Smooth muscle cell of the brain vasculature (primary cell): ENCODE data around the gene SECISBP2L.

ENCODE experiments used
- DNase-seq: peaks from one replicate; pipeline ENCODE4 v3.0.0-alpha.2; 2012; ENCODE audit warnings: low read depth, low spot score

SECISBP2L gene

DNA sequence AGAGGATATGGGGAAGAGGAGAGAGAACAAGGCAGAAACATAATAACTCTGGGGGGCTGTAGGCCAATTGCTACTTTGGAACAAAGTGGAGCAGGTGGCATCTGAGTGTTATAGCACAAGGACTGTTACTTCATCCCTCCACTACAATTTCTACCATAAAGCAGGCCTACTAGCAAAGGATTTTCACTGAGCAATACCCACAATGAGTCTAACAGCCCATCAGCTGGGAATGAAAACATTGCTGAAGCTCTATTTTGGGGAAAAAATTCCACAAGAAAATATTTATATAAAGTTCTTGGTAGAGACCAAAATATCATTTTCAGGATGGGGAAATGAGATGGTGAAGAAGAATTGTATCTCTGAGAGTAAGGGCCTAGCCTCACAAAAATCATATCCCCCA, 78.9 kb downstream of the SECISBP2L start:
- no peak for DNase-seq

DNA sequence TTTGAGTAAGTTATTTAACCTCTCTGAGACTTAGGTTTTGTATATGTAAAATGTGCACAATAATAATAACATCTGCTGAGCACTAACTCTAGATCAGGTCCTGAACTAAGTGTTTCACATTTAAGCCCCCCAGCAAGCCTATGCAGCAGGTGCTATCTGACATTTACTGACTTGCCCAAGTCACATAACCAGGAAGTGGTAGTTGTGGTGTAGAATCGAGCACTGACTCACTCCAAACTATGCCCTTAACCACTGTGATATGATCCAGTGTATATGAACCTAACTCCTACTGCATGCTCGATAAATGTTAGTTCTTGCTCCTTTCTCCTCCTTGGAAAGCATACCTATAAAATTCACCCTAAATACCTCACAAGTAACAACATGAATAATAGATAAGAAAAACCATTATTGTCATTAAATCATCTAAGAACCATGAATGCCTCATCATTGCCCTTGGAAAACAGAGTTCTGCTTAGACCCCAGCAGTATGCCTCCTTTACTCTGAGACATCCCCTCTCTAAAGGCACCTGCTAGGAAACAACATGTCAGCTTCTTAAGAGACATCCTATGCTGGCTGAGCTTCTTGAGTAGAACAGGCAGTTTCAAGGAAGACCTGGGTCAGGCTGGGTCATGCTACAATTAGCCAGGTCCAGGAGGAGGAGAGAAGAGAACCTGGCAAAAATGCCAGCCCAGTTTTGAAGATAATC, 79.5 kb downstream of the SECISBP2L start:
- no peak for DNase-seq

DNA sequence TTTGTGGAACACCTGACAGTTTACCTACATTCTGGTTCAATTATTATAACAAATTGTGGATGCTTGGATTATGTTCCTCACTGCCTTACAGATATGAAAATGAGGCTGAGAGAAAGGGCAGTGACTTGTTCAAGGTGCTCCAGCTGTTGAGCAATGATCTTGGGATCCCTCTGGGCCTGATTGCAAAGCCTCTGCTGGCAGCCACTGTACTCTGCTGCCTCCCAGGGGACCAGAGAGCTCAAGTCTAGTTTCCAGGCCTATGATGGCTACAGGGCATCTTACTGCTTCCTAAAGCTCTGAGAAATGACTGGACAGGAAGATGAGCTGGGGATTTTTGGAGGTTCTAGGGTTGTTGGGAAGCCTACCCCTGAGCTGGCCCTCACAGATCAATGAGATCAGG, 80.3 kb downstream of the SECISBP2L start:
- no peak for DNase-seq

DNA sequence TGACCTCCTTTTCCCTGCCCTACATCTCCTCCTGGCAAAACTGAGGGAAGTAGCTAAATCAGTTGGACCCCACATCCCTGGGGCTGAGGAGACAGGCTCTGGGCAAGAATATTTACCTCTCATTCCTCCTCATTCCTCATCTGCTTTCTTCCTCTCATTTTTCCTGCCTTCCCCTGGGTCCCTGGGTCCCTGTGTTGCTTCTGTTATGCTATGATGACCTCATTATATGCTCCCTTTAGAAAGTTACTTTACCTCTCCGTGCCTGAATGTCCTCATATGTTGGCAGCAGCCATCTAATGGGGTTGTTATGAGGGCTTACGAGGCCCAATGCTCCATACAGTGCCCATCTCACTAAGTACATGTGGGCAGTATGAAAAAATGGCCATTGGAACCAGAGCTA, 81.3 kb downstream of the SECISBP2L start:
- no peak for DNase-seq

DNA sequence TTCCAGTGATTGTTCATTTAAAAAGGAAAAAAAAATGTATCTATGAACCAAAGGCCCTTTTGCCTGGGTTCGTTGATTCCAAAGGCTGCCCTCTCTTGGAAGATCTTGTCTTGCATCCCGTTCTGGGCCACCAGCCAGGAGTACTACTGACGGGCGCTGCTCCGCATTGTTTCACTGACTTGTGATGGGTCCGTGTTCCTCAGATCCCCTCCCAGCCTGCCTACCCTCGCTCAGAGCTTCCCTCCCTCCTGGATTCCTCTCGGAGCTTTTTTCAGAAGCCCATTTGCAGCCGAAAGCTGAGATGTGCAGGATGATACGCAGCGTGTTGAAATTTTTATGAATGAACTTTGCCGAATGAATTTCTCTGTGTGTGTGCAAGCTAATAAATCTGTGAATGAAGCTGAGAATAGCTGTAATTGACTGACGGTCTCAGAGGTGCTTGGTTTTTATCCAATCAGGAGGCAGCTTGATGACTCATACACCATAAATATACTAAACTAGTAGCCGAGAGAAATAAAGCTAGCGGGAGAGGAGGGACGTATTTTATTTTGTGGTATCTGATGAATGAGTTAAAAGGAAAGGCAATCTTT, 82.6 kb downstream of the SECISBP2L start, which contains the start of gene SHC4:
TSS of gene SHC4 (minus strand) at position 396 of the 590 bp plus-strand sequence. CDS start 904 bp downstream, outside the sequence.
- peak; percentile 53 for DNase-seq

DNA sequence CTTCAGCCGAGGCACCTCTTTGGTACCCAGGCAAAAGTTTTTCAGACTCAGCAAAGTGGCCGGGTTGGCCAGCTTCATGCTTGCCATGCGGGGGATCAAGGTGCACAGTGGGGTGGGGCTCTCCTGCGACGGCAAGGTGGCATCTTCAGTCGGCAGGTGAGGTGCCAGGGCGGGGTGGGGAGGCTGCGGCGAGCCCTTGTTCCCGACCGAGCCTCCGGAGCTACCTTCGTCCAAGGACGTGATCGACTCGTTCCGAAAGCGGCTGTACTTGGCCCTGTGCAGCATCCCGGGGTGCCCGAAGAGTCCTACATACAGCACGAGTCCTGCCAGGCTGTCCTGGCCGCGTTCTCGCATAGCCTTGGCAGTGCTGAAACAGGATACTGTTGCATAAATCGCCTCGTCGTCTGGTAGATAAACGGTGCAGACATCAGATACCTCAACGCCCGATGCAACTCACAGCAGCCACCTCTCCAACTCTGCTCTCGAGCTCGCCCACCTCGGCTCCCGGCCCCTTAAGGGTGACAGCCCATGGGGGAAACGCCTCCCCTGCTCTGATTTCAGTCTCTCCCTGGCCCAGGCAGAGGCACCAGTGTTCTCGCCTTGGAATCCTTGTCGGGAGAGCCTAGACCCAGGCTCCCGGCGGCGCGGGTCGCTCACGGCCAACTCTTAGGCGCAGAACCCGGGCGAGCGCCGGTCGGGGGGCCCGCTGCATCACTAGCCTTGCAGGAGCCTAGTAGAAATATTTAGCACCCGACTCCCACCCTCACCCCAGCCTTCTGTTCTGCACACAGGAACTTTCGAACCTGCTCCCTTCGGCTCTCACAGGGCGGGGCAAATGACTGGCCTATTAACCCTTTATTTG, 83.4 kb downstream of the SECISBP2L start:
- no peak for DNase-seq

DNA sequence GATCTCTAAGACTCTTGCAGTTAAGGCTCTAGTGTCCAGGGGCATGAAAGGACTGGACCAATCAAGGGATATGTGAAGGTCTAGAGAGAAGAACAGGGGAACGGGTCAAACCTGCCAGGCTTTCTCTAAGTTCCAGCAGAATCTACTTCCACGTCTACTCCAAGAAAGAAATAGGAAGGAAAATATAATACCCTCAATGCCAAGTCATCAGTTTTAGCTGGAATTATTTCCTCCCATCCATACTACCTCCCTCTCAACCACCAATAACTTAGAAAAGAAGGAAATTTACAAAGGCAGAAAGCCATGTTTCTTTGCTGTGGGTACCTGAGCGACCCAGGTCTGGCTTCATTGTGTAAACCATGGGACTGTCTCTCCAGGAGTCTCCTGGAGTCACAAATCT, 90.3 kb downstream of the SECISBP2L start:
- DNase-seq = no peak

DNA sequence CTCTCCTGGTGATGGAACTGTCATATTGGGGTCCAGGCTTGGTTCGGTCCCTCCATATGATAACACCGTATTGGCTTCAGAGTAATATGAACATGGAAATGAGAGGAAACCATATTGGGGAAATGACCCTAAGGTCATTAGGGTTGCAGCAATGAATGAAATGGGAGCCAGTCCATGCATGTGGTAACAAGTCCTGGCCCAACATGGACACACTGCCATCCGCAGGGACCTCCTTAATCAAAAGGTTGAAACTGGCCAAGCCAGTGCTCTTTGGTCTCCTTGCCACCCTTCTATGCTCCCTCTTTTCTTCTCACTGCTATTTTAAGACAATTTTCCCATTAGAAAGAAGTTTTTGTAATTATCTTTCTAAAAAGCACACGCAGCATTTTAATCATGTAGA, 90.9 kb downstream of the SECISBP2L start:
- no peak for DNase-seq

DNA sequence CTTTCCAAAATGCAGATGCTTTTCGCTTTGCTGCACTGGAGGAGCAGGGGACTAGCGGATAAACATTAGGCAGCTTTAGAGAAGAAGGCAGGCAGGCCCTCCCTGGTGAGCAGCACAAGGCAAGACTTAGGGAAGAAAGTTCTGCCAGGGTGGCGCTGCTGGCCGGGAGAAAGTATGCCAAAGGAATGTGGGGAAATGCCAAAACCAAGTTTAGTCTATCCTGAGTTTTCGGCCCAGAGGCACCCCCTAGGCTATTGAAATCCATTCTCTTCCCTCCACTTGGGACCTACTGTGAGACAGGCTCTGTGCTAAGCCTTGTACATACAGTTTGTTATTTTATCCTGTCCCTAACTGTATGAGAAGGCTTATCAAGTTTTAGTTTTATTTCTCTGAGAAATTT, 91.7 kb downstream of the SECISBP2L start:
- DNase-seq = no peak

DNA sequence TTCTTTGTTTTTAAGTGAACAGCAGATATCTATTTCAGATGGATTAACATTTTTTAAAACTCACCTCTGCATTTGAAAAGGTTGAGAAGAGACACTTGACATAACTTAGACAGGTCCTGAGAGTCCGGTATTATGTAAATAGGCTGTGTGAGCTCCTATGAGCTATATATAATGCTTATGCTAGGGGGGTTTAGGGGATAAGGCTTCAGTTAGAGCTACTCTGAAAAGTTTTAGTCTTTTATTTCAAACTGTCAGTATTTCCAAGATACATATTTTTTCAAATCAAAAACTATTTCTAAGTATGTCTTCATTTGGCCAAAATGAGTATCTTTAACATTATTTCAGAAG, 99.4 kb downstream of the SECISBP2L start:
- no peak for DNase-seq

DNA sequence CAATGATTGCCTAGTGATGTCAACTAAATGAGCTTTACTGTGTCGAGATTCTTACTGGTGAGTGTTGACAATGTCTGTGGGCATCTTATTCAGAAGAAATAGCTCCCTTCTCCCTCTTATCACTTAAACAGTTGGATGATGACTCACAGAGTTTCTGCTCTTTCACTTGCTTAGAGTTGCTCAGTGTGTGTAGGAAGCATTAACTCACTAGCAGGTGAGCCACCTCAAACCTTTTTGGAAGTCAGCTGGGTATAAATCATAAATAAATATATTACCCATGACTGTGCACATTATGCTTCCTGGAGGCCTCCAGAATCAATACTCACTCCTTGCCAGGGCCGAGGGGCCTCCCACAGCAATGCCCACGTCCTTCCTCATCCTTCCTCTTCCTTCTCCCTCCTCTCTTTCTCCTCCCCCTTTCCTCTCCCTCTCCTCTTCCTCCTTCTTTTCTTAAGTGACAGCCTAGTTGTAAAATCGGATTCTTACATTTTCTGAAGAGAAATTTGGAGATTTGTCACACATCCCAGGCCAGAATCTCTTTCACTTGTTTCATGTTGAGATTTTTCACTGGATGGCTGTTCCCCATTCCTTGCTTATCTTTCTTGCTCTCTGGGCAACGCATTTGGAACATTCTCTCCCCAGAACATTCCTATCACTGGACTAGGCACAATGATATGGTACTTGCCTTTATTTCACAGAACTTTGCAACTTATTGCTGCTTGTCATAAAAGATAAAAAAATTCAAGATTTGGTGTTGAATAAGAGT, 100.0 kb downstream of the SECISBP2L start:
- no peak for DNase-seq

DNA sequence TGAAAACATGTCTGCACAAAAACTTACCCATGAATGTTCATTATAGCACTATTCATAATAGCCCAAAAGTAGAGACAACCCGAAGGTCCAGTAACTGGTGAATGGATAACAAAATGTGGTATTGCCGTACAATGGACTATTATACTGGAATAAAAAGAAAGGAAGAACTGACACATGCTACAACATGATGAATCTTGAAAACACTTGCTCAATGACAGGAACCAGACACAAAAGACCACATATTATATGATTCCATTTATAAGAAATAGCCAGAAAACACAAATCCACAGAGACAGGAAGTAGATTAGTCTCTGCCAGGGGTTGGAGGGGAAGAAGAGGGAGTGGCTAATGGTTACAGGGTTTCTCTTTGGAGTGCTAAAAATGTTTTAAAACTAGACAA, 100.9 kb downstream of the SECISBP2L start:
- DNase-seq = no peak

DNA sequence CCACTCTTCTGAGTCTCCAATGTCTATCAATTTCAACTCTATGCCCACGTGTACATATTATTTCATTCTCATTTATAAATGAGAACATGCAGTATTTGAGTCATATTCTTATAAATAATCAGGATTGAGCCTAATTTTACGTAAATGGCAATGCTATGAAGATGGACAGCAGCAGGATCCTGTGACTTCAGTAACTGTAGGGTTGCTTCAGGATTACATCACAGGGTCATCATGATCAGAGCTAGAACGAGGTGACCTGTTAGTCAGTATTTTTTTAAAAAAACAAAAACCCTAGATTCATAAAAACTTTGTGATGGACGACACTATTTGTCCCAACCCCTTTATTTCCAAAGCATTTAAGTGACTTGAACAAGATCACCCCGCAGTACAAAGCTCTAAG, 104.3 kb downstream of the SECISBP2L start:
- DNase-seq = no peak

DNA sequence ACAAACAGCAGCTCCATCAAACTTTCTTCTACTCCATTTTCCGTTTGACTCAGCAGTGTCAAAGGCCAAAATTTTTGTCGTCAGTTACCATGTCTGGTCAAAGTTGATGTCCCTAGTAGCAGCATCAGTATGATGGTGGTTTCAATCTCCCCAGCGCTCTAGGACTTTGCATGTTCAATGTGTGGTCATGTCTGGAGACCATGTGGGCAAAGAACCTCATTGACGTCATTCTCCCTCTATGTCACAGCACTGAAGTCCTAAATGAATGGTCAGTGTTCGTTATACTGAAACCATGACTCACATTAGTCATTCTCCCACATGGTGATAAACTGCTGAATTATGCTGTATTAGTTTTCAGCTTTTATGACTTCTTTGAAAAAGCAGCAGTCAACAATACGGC, 105.7 kb downstream of the SECISBP2L start:
- DNase-seq = no peak

DNA sequence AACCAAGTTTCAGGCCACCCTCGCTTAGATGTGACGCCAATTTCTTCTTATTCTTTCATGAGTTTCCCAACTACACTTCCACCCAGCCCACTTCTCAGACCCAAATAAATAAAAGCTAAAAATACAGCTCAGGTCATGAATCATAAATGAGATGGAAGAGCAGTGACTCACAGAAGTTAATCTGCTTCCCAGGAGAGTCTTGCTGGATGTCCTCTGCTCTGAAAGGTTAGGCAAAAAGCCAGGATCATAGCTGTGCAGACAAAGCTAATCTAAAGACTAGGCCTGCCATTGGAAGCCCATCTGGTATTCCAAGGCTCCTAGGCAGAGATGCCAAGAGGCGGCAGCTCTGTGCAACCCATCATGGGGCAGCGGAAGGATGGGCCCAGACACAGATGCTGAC, 106.6 kb downstream of the SECISBP2L start:
- DNase-seq = no peak
